Stimulated activated CD4-positive, alpha-beta T cell treated with anti-CD3 and anti-CD28 coated beads, Interleukin-4, amount 100 ng/mL, for 24 hours (primary cell): ENCODE measurements around the gene OR9I1.

Experiments used
- DNase-seq: peaks from one replicate; pipeline ENCODE4 v3.0.0-alpha.2; 2020

OR9I1 gene, protein sequence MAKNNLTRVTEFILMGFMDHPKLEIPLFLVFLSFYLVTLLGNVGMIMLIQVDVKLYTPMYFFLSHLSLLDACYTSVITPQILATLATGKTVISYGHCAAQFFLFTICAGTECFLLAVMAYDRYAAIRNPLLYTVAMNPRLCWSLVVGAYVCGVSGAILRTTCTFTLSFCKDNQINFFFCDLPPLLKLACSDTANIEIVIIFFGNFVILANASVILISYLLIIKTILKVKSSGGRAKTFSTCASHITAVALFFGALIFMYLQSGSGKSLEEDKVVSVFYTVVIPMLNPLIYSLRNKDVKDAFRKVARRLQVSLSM

DNA sequence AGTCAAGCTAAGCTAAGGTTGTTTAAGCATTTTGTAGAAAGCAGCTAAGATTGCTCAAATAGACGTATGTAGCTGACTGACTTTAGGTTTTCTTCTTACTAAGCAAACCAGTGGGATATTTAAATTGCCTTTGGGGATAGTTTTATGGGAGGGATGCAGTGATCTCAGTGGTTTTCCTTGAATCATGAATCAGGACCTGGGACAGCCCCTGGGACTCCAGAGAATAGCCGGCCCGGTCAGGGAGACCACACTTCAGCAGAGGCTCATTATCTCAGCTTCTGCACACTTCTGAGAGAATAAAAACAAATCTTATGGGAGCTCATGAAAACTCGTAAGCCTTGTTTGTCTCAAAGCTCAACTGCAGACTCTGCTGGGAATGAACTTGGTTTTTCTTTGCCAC, at the start of gene OR9I1:
TSS of gene OR9I1 (minus strand) at position 62 of the 400 bp plus-strand sequence. CDS start 6,086 bp downstream, outside the sequence.
- no peak for DNase-seq

DNA sequence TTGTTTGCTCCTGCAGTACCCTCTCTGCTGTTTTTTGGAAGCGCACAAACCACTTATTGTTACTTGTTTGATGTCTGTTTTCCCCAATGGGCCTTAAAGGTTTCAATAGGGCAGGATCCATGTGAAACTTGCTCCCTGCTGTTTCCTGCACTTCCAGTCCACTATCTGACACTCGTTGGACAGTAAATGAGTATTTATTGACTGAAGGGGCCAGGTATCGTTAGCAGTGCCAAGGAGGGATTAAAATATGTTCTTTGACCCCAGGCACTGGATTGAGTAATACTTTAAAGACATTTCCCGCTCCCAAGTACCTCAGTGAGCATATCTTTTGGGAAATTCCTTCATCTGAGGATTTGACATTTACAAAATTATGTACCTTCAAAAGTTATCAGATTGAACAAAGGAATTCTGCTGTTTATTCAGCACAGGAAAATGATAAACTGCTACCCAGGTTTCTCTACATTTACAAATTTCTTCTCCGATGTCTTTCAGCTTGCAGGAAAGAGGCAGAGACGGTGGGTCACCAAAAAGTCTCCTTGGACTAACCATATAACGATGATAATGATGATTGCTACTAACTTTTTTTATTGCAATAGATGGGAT, 40.3 kb upstream of the OR9I1 start:
- DNase-seq = no peak

DNA sequence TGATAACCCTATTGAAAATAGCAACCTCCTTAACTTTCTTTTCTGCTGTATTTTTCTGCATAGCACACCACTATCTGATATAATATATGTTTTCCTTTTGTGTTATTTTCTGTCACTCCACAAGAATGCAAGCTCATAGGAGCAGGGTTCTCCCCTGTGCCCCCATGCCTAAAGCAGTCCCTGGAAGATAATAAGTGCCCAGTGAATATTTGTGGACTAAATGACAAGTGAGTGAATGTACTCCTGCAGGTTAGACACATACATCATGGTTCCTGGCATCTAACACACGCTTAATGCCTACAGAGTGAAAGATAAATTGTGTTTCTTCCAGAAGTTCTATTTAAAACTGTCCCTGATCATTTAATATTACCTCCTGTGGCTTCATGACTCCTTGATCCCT, 39.7 kb upstream of the OR9I1 start:
- DNase-seq = no peak

DNA sequence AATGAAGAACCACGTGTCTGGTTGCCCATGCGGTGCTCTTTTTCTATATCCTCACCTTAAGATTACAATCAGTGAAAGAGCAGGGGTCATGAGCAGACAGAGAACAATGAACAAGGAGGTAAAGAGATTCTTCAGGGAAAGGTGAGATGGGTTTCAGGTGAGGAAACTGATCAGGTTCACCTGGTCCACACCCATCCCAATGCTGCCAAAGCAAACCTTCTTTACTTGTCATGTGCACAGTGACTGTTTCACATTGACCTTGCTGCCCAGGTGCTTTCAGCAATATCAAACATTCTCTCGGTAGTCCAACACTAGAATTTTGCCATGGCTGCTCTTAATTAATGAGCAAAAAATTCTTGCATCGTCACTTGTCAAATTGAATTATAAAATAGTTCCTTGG, 39.1 kb upstream of the OR9I1 start:
- no peak for DNase-seq

DNA sequence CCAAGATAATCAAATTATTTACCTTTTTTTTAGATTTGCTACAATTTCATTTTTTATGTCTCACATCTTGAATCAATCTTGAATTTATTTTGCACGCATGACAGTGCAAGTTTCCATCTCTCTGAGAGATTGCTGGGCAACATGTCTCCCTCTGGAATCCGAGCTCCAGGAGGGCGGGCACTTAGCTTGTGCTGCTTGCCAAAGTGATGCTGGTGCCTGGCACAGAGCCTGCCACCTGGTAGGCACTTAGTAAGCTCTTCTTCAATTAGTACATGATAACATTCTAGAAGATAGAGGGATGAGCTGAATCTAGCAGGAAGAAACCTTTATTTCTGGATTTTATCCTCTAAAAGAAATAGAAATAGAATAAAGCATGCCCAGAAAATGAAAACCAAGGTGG, 27.5 kb upstream of the OR9I1 start:
- DNase-seq = no peak

GRCh38 chr11:58142761-58143160, 17.4 kb upstream of the OR9I1 start:
- DNase-seq = no peak

- no peak for DNase-seq
These were observed 9.8 kb upstream of the OR9I1 start for GRCh38 chr11:58135171-58135570.

- DNase-seq = no peak
These were observed 8.8 kb upstream of the OR9I1 start for GRCh38 chr11:58134151-58134550.

DNA sequence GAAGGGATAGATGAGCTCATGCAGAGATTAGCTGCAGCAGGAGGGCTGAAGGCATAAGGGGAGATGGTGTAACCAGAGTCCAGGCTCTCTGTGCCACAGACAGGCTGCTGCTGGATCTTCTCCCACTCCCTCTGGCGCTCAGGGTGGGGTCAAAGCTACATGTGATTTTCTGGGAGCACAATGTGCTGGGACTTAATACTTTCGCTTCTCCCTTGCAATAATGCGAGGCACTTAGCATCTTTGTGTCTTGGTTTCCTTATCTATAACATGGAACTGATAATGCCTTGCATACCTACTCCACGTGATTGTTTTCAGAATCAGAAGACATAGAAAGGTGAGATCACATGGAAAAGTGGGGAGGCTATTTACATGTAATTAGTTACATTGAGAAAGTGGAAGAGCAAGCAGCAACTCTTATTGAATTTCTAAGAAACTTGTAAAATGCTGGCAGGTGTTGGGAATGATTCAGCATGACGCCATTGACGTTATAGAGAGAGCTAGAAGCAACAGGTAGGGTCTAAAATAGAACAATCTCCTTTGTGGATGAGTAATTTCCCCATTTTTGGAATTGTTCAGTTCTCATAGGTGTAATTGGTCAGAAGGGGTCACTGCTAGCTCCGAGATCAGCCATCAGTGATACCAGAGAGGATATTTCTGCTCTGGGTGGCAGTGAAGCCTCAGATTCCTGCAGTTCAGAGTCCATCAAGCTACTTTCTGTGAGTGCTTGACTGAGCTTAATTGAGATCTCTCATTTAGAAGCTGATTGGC, 8.2 kb upstream of the OR9I1 start:
- no peak for DNase-seq

GRCh38 chr11:58127350-58127749, 2.0 kb upstream of the OR9I1 start:
- no peak for DNase-seq

DNA sequence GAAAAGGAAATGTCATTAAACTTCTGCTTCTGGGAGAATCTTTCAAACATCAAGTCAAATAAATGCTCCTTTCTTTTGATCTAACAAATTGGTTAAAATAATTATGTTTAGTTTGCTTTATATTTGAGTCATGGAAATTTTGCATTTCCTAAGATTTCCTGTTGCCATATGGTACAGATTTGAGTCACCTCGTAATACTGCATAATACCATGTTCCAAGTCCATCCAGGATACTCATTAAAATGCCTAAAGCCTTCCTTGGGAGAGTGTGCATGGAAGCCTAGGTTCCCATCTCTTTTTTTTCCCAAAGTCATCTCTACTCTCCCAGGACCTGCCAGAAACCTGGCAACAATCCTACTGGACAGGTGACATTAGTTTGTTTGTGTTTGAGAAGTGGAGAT, 4.2 kb downstream of the OR9I1 start:
- DNase-seq = no peak

- DNase-seq = no peak
These were observed 27.9 kb downstream of the OR9I1 start for GRCh38 chr11:58097437-58097836.

DNA sequence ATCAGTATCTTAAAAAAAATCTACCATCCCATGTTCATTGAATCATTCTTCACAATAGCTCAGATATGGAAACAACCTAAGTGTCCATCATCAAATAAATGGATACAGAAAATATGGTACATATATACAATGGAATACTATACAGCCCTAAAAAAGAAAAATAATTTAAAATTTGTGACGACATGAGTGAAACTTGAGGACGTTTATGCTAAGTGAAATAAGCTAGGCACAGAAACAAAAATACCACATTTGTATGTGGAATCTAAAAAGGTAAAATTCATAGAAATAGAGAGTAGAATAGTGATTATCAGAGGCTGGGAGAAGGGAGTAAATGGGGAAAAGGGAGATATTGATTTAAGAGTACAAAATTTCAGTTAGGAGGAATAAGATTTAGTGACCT, 38.8 kb downstream of the OR9I1 start:
- no peak for DNase-seq

DNA sequence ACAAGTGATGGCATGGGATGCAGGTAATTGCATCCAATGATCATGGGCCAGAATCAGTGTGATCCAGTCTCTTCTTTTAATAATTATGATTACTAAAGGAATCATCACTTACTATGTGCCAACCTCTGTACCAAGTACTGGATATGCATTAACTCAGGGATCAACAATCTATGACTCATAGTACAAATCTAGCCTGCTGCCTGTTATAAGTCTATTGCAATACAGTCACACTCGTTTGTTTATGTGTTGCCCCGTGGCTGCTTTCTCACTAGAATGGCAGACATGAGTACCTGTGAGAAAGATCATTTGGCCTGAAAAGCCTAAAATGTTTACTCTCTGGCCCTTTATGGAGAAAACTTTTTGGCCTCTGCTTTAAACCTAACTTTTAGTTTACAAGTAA, 49.5 kb downstream of the OR9I1 start:
- DNase-seq = no peak

DNA sequence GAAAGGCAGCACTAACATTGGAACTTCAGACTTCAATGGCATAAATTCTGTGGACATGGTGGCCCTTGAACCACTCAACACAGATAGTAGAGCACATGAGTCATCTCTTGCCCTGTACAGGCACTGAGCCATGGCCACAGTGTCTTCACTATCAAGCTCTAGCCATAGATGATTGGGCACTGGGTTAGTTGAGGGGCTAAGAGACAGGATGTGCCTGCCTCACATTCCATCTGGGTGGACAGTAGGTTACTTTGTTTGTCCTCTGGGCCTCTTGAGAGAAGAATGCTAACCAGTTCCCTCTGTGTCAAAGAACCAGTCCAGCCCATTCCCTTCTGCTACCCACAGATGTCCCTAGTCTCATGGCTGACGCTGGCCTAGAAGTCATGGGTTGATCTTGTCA, 54.7 kb downstream of the OR9I1 start:
- no peak for DNase-seq

- no peak for DNase-seq
These were observed 56.7 kb downstream of the OR9I1 start for GRCh38 chr11:58068655-58069054.

GRCh38 chr11:58067685-58068084, 57.6 kb downstream of the OR9I1 start:
- no peak for DNase-seq
